Immature natural killer cell (primary cell): ENCODE measurements around the gene MKI67. TPM values are rescaled to one million over a fixed set of nuclear protein-coding genes. Genes with fewer than 3 reads are reported as not detected.

ENCODE experiments used
- DNase-seq, 3 donors: peaks; one replicate each; pipeline ENCODE4 v3.0.0; 2022; ENCODE audit warnings: mixed read lengths in 1 of 3
- H3K27ac Mint-ChIP-seq, 6 donors: one replicate each; pipeline ENCODE4 v1.8.0; 2020; ENCODE audit warnings: mixed read lengths in 6 of 6, mild to moderate bottlenecking in 5 of 6, inconsistent platforms in 4 of 6, moderate library complexity in 3 of 6
- H3K27me3 Mint-ChIP-seq, 3 donors: one replicate each; pipeline ENCODE4 v1.8.0; 2020 to 2021; ENCODE audit warnings: low read depth in 3 of 3, mild to moderate bottlenecking in 3 of 3, mixed read lengths in 3 of 3, moderate library complexity in 3 of 3, inconsistent platforms in 1 of 3
- H3K36me3 Mint-ChIP-seq, 3 donors: one replicate each; pipeline ENCODE4 v1.8.0; 2020; ENCODE audit warnings: mixed read lengths in 3 of 3, inconsistent platforms in 2 of 3, mild to moderate bottlenecking in 2 of 3
- H3K4me1 Mint-ChIP-seq, 2 donors: one replicate each; pipeline ENCODE4 v1.8.0; 2020; ENCODE audit warnings: inconsistent platforms in 2 of 2, mild to moderate bottlenecking in 2 of 2, mixed read lengths in 2 of 2, moderate library complexity in 1 of 2
- H3K4me3 Mint-ChIP-seq, 5 donors: one replicate each; pipeline ENCODE4 v1.8.0; 2020; ENCODE audit warnings: mild to moderate bottlenecking in 5 of 5, mixed read lengths in 5 of 5, inconsistent platforms in 3 of 5, moderate library complexity in 3 of 5
- H3K9me3 Mint-ChIP-seq, 6 donors: one replicate each; pipeline ENCODE4 v1.8.0; 2020; ENCODE audit warnings: mild to moderate bottlenecking in 6 of 6, mixed read lengths in 6 of 6, inconsistent platforms in 4 of 6, moderate library complexity in 3 of 6
- polyA plus RNA-seq, 3 donors: library from polyadenylated mRNA; unstranded; fragments of 300-500 nt; fragmentation: Illumina TruSeq; gene quantifications; one replicate each; pipeline ENCODE4 v1.2.3, GENCODE V29; 2021

The MKI67 gene
- polyA plus RNA-seq, 3 donors from 2014 or later = 0.10 to 1.2 TPM; not detected in 1

GRCh38 chr10:128050936-128051335 lies 75.3 kb downstream of the MKI67 start:
- peaks cover 28 to 61% (median 29%) of the 10 kb centered on the region in 3 donors for H3K36me3 Mint-ChIP-seq
- no peak for DNase-seq
- H3K4me3 Mint-ChIP-seq = peak overlapping the region; percentile 88 to 94 (median 92)
- peaks cover 21 to 51% (median 37%) of the 10 kb centered on the region in 3 donors for H3K27me3 Mint-ChIP-seq
- peaks cover 93 to 97% of the 10 kb centered on the region in 2 donors for H3K4me1 Mint-ChIP-seq
- H3K27ac Mint-ChIP-seq = peak overlapping the region; percentile 93 to 99 (median 98)
- no peaks in the 10 kb centered on the region for H3K9me3 Mint-ChIP-seq

- no peak for DNase-seq
- Mint-ChIP-seq H3K36me3 (peaks cover 22 to 52% (median 24%) of the 10 kb centered on the region in 3 donors), H3K4me1 (peaks cover 92 to 93% of the 10 kb centered on the region in 2 donors), H3K27ac (peak overlapping the region; percentile 93 to 99 (median 98)), H3K4me3 (peak overlapping the region; percentile 88 to 94 (median 92)), H3K9me3 (no peaks in the 10 kb centered on the region), H3K27me3 (peaks cover 16 to 51% (median 37%) of the 10 kb centered on the region in 3 donors)
Measured at GRCh38 chr10:128050121-128050516, 76.1 kb downstream of the MKI67 start.

- Mint-ChIP-seq H3K27ac (peak overlapping the region; percentile 98 to 99 (median 99)), H3K9me3 (no peaks in the 10 kb centered on the region), H3K27me3 (peaks cover 11 to 51% (median 37%) of the 10 kb centered on the region in 3 donors), H3K4me3 (peak overlapping the region; percentile 88 to 94 (median 92)), H3K36me3 (peaks cover 22 to 49% (median 24%) of the 10 kb centered on the region in 3 donors), H3K4me1 (peaks cover 90% of the 10 kb centered on the region in 2 donors)
- peak in 2 of 3 donors; percentile 37 to 38 for DNase-seq
Measured at GRCh38 chr10:128049226-128050120, 76.8 kb downstream of the MKI67 start.

- peaks cover 18 to 44% (median 19%) of the 10 kb centered on the region in 3 donors for H3K36me3 Mint-ChIP-seq
- DNase-seq = no peak
- H3K9me3 Mint-ChIP-seq = no peaks in the 10 kb centered on the region
- H3K27me3 Mint-ChIP-seq = peaks cover 11 to 48% (median 37%) of the 10 kb centered on the region in 3 donors
- peaks cover 86 to 88% of the 10 kb centered on the region in 2 donors for H3K4me1 Mint-ChIP-seq
- peak overlapping the region; percentile 88 to 94 (median 92) for H3K4me3 Mint-ChIP-seq
- H3K27ac Mint-ChIP-seq = peak overlapping the region; percentile 98 to 99 (median 99)
Measured at GRCh38 chr10:128048819-128049210, 77.4 kb downstream of the MKI67 start.

GRCh38 chr10:128047991-128048818 lies 78.0 kb downstream of the MKI67 start:
- DNase-seq = peak; percentile 79 to 82 (median 81)
- Mint-ChIP-seq H3K36me3 (peaks cover 18 to 42% (median 18%) of the 10 kb centered on the region in 3 donors), H3K9me3 (no peaks in the 10 kb centered on the region), H3K4me1 (peaks cover 87 to 88% of the 10 kb centered on the region in 2 donors), H3K27me3 (peaks cover 11 to 43% (median 37%) of the 10 kb centered on the region in 3 donors), H3K27ac (peak overlapping the region; percentile 98 to 99 (median 99)), H3K4me3 (peak overlapping the region; percentile 88 to 94 (median 92))

- H3K4me1 Mint-ChIP-seq = peaks cover 85 to 86% of the 10 kb centered on the region in 2 donors
Measured at GRCh38 chr10:128047351-128047750, 78.9 kb downstream of the MKI67 start.

GRCh38 chr10:128046953-128047290 lies 79.3 kb downstream of the MKI67 start:
- peaks cover 11 to 30% (median 18%) of the 10 kb centered on the region in 3 donors for H3K36me3 Mint-ChIP-seq
- no peaks in the 10 kb centered on the region for H3K9me3 Mint-ChIP-seq
- H3K4me3 Mint-ChIP-seq = peak overlapping the region; percentile 88 to 94 (median 92)
- no peak for DNase-seq
- peaks cover 11 to 46% (median 31%) of the 10 kb centered on the region in 3 donors for H3K27me3 Mint-ChIP-seq
- H3K27ac Mint-ChIP-seq = peak overlapping the region; percentile 98 to 99 (median 99)
- peaks cover 85 to 86% of the 10 kb centered on the region in 2 donors for H3K4me1 Mint-ChIP-seq

More at GRCh38 chr10:128047351-128047750, 78.9 kb downstream of the MKI67 start:
- peak overlapping the region; percentile 98 to 99 (median 99) for H3K27ac Mint-ChIP-seq
- H3K9me3 Mint-ChIP-seq = no peaks in the 10 kb centered on the region
- peaks cover 11 to 43% (median 32%) of the 10 kb centered on the region in 3 donors for H3K27me3 Mint-ChIP-seq
- peak overlapping the region; percentile 88 to 94 (median 92) for H3K4me3 Mint-ChIP-seq
- H3K36me3 Mint-ChIP-seq = peaks cover 14 to 35% (median 18%) of the 10 kb centered on the region in 3 donors
- peak; percentile 87 to 89 (median 89) for DNase-seq

Other genes starting within 250 kb of the MKI67 start
- not detected for gene CLRN3, start 233.5 kb downstream of the MKI67 start, polyA plus RNA-seq
- 10 to 100 TPM; 35.7 to 73.1 (median 40.3) TPM for gene PTPRE, start 219.3 kb downstream of the MKI67 start, polyA plus RNA-seq